A549 (cell line): Measurements from ENCODE around the gene SEC22C. TPM values are rescaled to one million over a fixed set of nuclear protein-coding genes. Genes with fewer than 3 reads are reported as not detected.

ENCODE experiments used
- ATAC-seq, 2 experiments: fragments of 200-7000 bp in 1 of 2; fragments of >200 bp in 1 of 2; cut with Nextera tagmentation in 1 of 2; cut with Tn5 transposase in 1 of 2; 3 replicates each; pipeline versions ENCODE4 v1.8.0 to v1.9.1; 2018 to 2020; ENCODE audit warnings: mild to moderate bottlenecking in 1 of 2, moderate library complexity in 1 of 2
- CTCF ChIA-PET: fragments of 300-600 bp; sonication (Branson Sonifier 250); formaldehyde crosslinking; extraction: SDS; loops from one replicate; lab custom pipeline; 2021; ENCODE audit warnings: antibody characterized with exemption, inconsistent platforms; lab: Yijun Ruan, JAX
- POLR2A ChIA-PET: fragments of 350-600 bp; formaldehyde crosslinking; extraction: SDS; loops from one replicate; lab custom pipeline; 2021; ENCODE audit warnings: antibody characterized with exemption, inconsistent platforms; lab: Yijun Ruan, JAX
- DNase-seq, 2 experiments: peaks; one replicate each; pipeline versions ENCODE4 v3.0.0 to v3.0.0-alpha.2; 2011 to 2016; ENCODE audit warnings: low read depth in 1 of 2, low spot score in 1 of 2
- FAIRE-seq: peaks from 2 replicates; lab custom pipeline; 2011; peaks lifted over from hg19 to GRCh38; lab: Jason Lieb, UNC
- H3K27ac ChIP-seq, 2 experiments: fragments of >200 bp; sonication (Bioruptor Twin); formaldehyde crosslinking; 3 replicates each; pipeline ENCODE4 v1.5.1; 2016 to 2017
- H3K4me1 ChIP-seq: fragments of >200 bp; sonication (Bioruptor Twin); formaldehyde crosslinking; 3 replicates; pipeline ENCODE4 v1.6.1; 2016
- H3K4me2 ChIP-seq: fragments of >200 bp; sonication (Bioruptor Twin); formaldehyde crosslinking; 3 replicates; pipeline ENCODE4 v1.6.1; 2016
- H3K4me3 ChIP-seq: fragments of >200 bp; sonication (Bioruptor Twin); formaldehyde crosslinking; 3 replicates; pipeline ENCODE4 v1.5.1; 2016
- H3K9me3 ChIP-seq: fragments of >200 bp; sonication (Bioruptor Twin); formaldehyde crosslinking; 3 replicates; pipeline ENCODE4 v1.6.1; 2016
- CBX2 ChIP-seq: fragments of 200-600 bp; sonication (generic); IDR thresholded peaks from 2 replicates; pipeline ENCODE4 v1.6.1; 2016; ENCODE audit warnings: low read depth, mild to moderate bottlenecking, borderline replicate concordance
- CBX8 ChIP-seq: fragments of 200-600 bp; sonication (generic); IDR thresholded peaks from 2 replicates; pipeline ENCODE4 v1.6.1; 2016
- CHD2 ChIP-seq: fragments of 150-350 bp; IDR thresholded peaks from 2 replicates; pipeline ENCODE4 v1.6.1; 2014; ENCODE audit warnings: low read length; ENCODE audit not compliant: partially characterized antibody
- CTCF ChIP-seq: fragments of >200 bp; sonication (Bioruptor Twin); formaldehyde crosslinking; IDR thresholded peaks from 3 replicates; pipeline ENCODE4 v1.5.1; 2016
- FOSB ChIP-seq: fragments of 250-450 bp; sonication (Bioruptor Pico); IDR thresholded peaks from 2 replicates; pipeline ENCODE4 v1.5.0; 2020; ENCODE audit warnings: mild to moderate bottlenecking, moderate library complexity
- GATA3 ChIP-seq: IDR thresholded peaks from 2 replicates; pipeline ENCODE4 v1.6.1; 2012; ENCODE audit warnings: borderline replicate concordance
- HOXB13 ChIP-seq: fragments of 250-450 bp; sonication (Bioruptor Pico); IDR thresholded peaks from 2 replicates; pipeline ENCODE4 v1.5.0; 2020; ENCODE audit warnings: low read depth, mild to moderate bottlenecking, moderate library complexity
- JUNB ChIP-seq: fragments of >200 bp; sonication (Bioruptor Twin); formaldehyde crosslinking; IDR thresholded peaks from 2 replicates; pipeline ENCODE4 v1.6.1; 2016
- KDM1A ChIP-seq: fragments of 200-600 bp; sonication (generic); IDR thresholded peaks from 2 replicates; pipeline ENCODE4 v1.6.1; 2016; ENCODE audit warnings: low read depth, mild to moderate bottlenecking
- MAFK ChIP-seq: fragments of 450-650 bp; IDR thresholded peaks from 2 replicates; pipeline ENCODE4 v1.6.1; 2014; ENCODE audit not compliant: partially characterized antibody
- MAZ ChIP-seq: fragments of 150-350 bp; IDR thresholded peaks from 2 replicates; pipeline ENCODE4 v1.6.1; 2014; ENCODE audit warnings: antibody characterized with exemption, low read depth, low read length, borderline replicate concordance
- MYC ChIP-seq: IDR thresholded peaks from 2 replicates; pipeline ENCODE4 v1.6.1; 2012; ENCODE audit warnings: mild to moderate bottlenecking, inconsistent platforms, low read length, improper control_type of control experiment, borderline replicate concordance
- NFE2L2 ChIP-seq: fragments of 150-350 bp; conservative IDR thresholded peaks from 2 replicates; pipeline ENCODE4 v1.6.1; 2014; ENCODE audit warnings: low read length
- NR3C1 ChIP-seq: fragments of >200 bp; sonication (Bioruptor Twin); formaldehyde crosslinking; IDR thresholded peaks from 3 replicates; pipeline ENCODE4 v1.6.1; 2017
- PHF8 ChIP-seq: fragments of 200-600 bp; sonication (generic); IDR thresholded peaks from 2 replicates; pipeline ENCODE4 v1.6.1; 2016; ENCODE audit warnings: low read depth, mild to moderate bottlenecking, antibody characterized with exemption, moderate library complexity, borderline replicate concordance
- RAD21 ChIP-seq, 2 experiments: fragments of >200 bp in 1 of 2; sonication (Bioruptor Twin) in 1 of 2; formaldehyde crosslinking in 1 of 2; IDR thresholded peaks in 1 of 2; conservative IDR thresholded peaks in 1 of 2; 2 replicates in 1 of 2; 3 replicates in 1 of 2; pipeline ENCODE4 v1.6.1; 2012 to 2018; ENCODE audit warnings: inconsistent platforms in 1 of 2
- RARB ChIP-seq: fragments of 250-450 bp; sonication (Bioruptor Pico); IDR thresholded peaks from 2 replicates; pipeline ENCODE4 v1.8.0; 2021; ENCODE audit warnings: mild to moderate bottlenecking, moderate library complexity
- RCOR1 ChIP-seq: fragments of 150-350 bp; IDR thresholded peaks from 2 replicates; pipeline ENCODE4 v1.6.1; 2014; ENCODE audit warnings: antibody characterized with exemption, low read length, low read depth
- RNF2 ChIP-seq: fragments of 200-600 bp; sonication (generic); IDR thresholded peaks from 2 replicates; pipeline ENCODE4 v1.6.1; 2016; ENCODE audit warnings: low read depth, mild to moderate bottlenecking, antibody characterized with exemption, moderate library complexity, borderline replicate concordance
- SMC3 ChIP-seq: fragments of >200 bp; sonication (Bioruptor Twin); formaldehyde crosslinking; IDR thresholded peaks from 3 replicates; pipeline ENCODE4 v1.6.1; 2018; ENCODE audit warnings: inconsistent platforms
- ZC3H11A ChIP-seq: fragments of 450-650 bp; IDR thresholded peaks from 2 replicates; pipeline ENCODE4 v1.6.1; 2014; ENCODE audit warnings: antibody characterized with exemption, mild to moderate bottlenecking
- ZSCAN20 ChIP-seq: fragments of 250-450 bp; sonication (Bioruptor Pico); IDR thresholded peaks from 2 replicates; pipeline ENCODE4 v1.8.0; 2022; ENCODE audit warnings: mild to moderate bottlenecking, moderate library complexity
- WGBS: methylation state at CpG from one replicate; pipeline ENCODE4 v1.1.6; 2017; ENCODE audit errors: missing lambda C conversion rate; 5-methylcytosine and 5-hydroxymethylcytosine counted together
- polyA plus RNA-seq, 4 experiments: library from polyadenylated mRNA; depleted of rRNA in 3 of 4; stranded (reverse); fragments of >200 nt; fragmentation: RNase III in 1 of 4; extraction: RNeasy Plus Mini Kit Qiagen cat#74134 plus additional on column Dnase treatment in 1 of 4; gene quantifications; 2 replicates in 3 of 4; 3 replicates in 1 of 4; pipeline ENCODE4 v1.2.3, GENCODE V29; 2011 to 2017
- TF ChIP-seq, protein P1 (sequence below): IDR thresholded peaks from 2 replicates; pipeline ENCODE4 v1.6.1; 2012; ENCODE audit warnings: low read depth, borderline replicate concordance
- TF ChIP-seq, protein P2 (sequence below): fragments of 450-650 bp; IDR thresholded peaks from 2 replicates; pipeline ENCODE4 v1.6.1; 2014; ENCODE audit warnings: antibody characterized with exemption

Gene SEC22C
- polyA plus RNA-seq, 2 of the 4 experiments (the other 2 are of a cell fraction), result 31.0 to 36.2 TPM

DNA sequence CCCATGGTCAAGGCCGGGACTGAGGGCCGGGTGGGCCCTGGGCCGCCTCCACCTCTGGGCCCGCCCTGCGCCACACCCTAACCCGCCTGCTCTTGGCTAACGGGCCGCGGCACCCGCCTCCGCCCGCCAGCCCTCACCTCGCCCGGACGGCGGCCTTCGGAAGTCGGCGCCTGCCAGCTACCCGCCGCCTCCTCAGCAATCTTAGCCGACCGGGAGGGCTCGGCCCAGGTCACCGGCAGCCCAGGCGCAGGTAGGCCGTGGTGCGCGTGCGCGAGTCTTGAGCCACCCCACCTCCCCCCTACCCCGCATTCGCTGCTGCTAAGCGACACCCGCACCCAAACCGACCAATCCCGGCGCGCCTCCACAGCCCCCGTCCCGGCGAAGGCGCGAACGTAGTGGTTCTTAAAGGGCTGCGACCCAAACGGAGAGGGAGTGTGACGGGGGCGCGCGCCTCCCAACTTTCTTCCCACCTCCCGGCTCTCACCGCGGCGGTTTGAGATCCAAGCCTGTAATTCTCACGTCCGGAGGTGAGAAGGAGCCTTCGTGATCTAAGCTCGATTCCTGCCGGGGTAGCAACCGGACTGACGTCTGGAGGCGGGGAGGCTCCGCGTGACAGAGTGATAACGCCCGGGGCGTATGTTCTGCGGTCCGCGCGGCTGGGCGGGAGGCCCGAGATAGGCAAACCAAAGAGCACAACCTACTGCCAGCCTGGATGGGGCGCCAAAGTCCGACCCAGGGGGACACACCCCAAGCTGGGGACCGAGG lies at the start of gene SEC22C (continued):
- TF ChIP-seq RAD21 (conservative IDR thresholded peaks at IDR 0.05 in 1 of 2, IDR thresholded peaks at IDR 0.05 in 1 of 2), result peak in 1 of 2 experiments; percentile 26; a peak in 1 of 5 replicates
- TF ChIP-seq FOSB (CRISPR knock-in tag), result no peak
- no peak for TF ChIP-seq CHD2
- TF ChIP-seq MYC, result no peak
- no peak for TF ChIP-seq RCOR1
- TF ChIP-seq KDM1A, result no peak
- TF ChIP-seq ZSCAN20 (CRISPR knock-in tag), result no peak
- TF ChIP-seq MAZ, result no peak
- TF ChIP-seq PHF8, result peak; percentile 55; the same call in 1 of the 2 replicates
- no peak for TF ChIP-seq SMC3
- TF ChIP-seq CBX8, result no peak
- no peak for TF ChIP-seq CBX2
- TF ChIP-seq, all 56 proteins: peak for 8

DNA sequence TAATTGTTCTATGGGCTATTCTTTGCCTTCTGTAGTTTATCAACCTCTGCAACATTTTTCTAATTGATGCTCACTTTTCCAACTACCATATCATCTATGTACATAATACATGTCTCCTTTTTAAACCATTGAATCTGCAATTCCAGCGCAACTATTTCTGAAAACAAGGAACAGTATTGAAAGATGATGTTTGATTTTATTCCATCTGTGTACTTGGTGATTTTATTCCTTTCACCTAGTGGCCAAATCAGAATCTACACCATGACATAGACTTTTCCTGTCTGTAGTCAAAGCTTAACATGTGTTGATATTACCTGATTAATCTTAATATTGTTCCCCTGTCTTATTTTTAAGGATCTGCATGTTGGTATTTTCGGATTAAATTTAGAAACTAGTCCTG lies 31.7 kb upstream of the SEC22C start:
- peak in 1 of 2 experiments; percentile 23 for DNase-seq
- peak; percentile 1; the same call in 1 of the 3 replicates for TF ChIP-seq CTCF
- no peak for TF ChIP-seq MAFK
- no peak for TF ChIP-seq NFE2L2
- no peak for TF ChIP-seq JUNB
- TF ChIP-seq, all 56 proteins: peak for 1
- H3K4me1 ChIP-seq, result peaks cover 11% of the 10 kb centered on the region; the same call in 2 of the 3 replicates
- no peak overlapping the region for H3K4me3 ChIP-seq
- 53% methylated on average over 2 of the region's 2 CpGs for WGBS
- H3K4me2 ChIP-seq, result no peak overlapping the region
- ChIA-PET CTCF (interaction anchor here (0.7 to 1.4 kb wide), 6 partner anchors 11 to 71 kb away, joined by 3 to 5 read pairs (median 4); partner anchors contain the start of genes NKTR and SEC22C), POLR2A (interaction anchor here (0.7 to 1.2 kb wide), 2 partner anchors 13 to 141 kb away, joined by 3 to 7 read pairs; partner anchors contain the start of gene NKTR)
- ATAC-seq (peak; percentile 70 to 82; a peak in 4 of 6 replicates), FAIRE-seq (no peak)
- no peak overlapping the region for H3K27ac ChIP-seq
- H3K9me3 ChIP-seq, result no peaks in the 10 kb centered on the region

DNA sequence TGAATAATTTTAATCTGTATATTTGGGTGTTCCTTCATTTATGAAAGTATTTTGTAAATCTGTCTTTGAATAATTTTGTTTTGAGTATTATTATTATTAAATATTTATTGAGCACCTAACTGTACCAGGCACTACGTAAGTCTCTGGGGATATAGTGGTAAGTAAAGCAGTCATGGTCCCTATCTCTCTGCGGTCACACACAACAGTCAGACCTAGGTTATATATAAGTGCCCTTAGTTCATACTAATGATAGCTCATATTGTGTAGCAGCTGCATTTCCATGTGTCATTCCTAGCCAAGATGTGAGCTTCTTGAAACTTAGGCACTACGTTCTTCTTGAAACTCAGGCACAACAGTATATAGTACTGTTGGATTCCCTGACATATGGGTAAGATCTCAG lies 31.2 kb upstream of the SEC22C start:
- DNase-seq (no peak), FAIRE-seq (no peak), ATAC-seq (peak in 1 of 2 experiments; percentile 45; a peak in 3 of 6 replicates)
- Histone ChIP-seq H3K4me2 (no peak overlapping the region), H3K4me3 (no peak overlapping the region), H3K27ac (no peak overlapping the region), H3K4me1 (peaks cover 11% of the 10 kb centered on the region; the same call in 2 of the 3 replicates), H3K9me3 (no peaks in the 10 kb centered on the region)
- ChIA-PET POLR2A (interaction anchor here (1.2 kb wide), 1 partner anchor 12 kb away, joined by 7 read pairs; the partner anchor contains the start of gene NKTR), CTCF (interaction anchor here (0.6 to 0.9 kb wide), 3 partner anchors 11 to 132 kb away, joined by 3 read pairs; no protein-coding TSS in a partner anchor)
- TF ChIP-seq ZC3H11A (no peak), RARB (CRISPR knock-in tag) (no peak), ZSCAN20 (CRISPR knock-in tag) (no peak), NR3C1 (no peak), RNF2 (no peak), HOXB13 (CRISPR knock-in tag) (no peak), GATA3 (no peak)
- TF ChIP-seq, protein P1, sequence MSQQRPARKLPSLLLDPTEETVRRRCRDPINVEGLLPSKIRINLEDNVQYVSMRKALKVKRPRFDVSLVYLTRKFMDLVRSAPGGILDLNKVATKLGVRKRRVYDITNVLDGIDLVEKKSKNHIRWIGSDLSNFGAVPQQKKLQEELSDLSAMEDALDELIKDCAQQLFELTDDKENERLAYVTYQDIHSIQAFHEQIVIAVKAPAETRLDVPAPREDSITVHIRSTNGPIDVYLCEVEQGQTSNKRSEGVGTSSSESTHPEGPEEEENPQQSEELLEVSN, result no peak
- TF ChIP-seq, protein P2, sequence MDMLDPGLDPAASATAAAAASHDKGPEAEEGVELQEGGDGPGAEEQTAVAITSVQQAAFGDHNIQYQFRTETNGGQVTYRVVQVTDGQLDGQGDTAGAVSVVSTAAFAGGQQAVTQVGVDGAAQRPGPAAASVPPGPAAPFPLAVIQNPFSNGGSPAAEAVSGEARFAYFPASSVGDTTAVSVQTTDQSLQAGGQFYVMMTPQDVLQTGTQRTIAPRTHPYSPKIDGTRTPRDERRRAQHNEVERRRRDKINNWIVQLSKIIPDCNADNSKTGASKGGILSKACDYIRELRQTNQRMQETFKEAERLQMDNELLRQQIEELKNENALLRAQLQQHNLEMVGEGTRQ, result no peak
- 91% methylated on average over 3 of the region's 3 CpGs for WGBS
